SK-N-SH (cell line): ENCODE results near the gene LAMA4. TPM values are rescaled to one million over a fixed set of nuclear protein-coding genes. Genes with fewer than 3 reads are reported as not detected.

ENCODE experiments used
- CTCF ChIA-PET: fragments of 300-600, 350-600 bp; formaldehyde crosslinking; extraction: SDS; loops from one replicate; lab custom pipeline; 2021; lab: Yijun Ruan, JAX
- POLR2A ChIA-PET: fragments of 350-600 bp; sonication (Branson Sonifier 250); formaldehyde crosslinking; extraction: SDS; loops from one replicate; lab custom pipeline; 2020; ENCODE audit warnings: antibody characterized with exemption, inconsistent platforms; lab: Yijun Ruan, JAX
- DNase-seq: peaks from one replicate; pipeline ENCODE4 v3.0.0; 2012
- H2AFZ ChIP-seq: fragments of 200-600 bp; sonication (generic); 2 replicates; pipeline ENCODE4 v1.8.1; 2016; ENCODE audit warnings: antibody characterized with exemption, mild to moderate bottlenecking, low read depth
- H3F3A ChIP-seq: fragments of 200-600 bp; sonication (generic); replicated peaks from 2 replicates; pipeline ENCODE3; 2016; ENCODE audit warnings: antibody characterized with exemption, mild to moderate bottlenecking; ENCODE audit not compliant: insufficient read depth
- H3K27ac ChIP-seq, 2 experiments: fragments of 200-500 bp in 1 of 2; fragments of 200-600 bp in 1 of 2; sonication (Bioruptor generic) in 1 of 2; sonication (generic), shearing (Covaris generic) in 1 of 2; 2 replicates each; pipeline versions ENCODE4 v1.5.1 to v1.6.1; 2014 to 2016; ENCODE audit warnings: low read depth in 2 of 2, inconsistent platforms in 1 of 2, low read length in 1 of 2, mild to moderate bottlenecking in 1 of 2, mixed read lengths in 1 of 2
- H3K27me3 ChIP-seq: fragments of 200-600 bp; sonication (generic), shearing (Covaris generic); 2 replicates; pipeline ENCODE4 v1.6.1; 2016; ENCODE audit warnings: mixed run types; ENCODE audit not compliant: insufficient read depth
- H3K36me3 ChIP-seq, 2 experiments: fragments of 200-500 bp in 1 of 2; fragments of 200-600 bp in 1 of 2; sonication (Bioruptor generic) in 1 of 2; sonication (generic) in 1 of 2; replicated peaks in 1 of 2; 2 replicates each; pipeline versions ENCODE3 to v1.5.1; 2014 to 2016; ENCODE audit warnings: low read length in 1 of 2, mild to moderate bottlenecking in 1 of 2; ENCODE audit not compliant: insufficient read depth in 2 of 2, control insufficient read depth in 1 of 2
- H3K4me1 ChIP-seq, 2 experiments: fragments of 200-500 bp in 1 of 2; fragments of 200-600 bp in 1 of 2; sonication (Bioruptor generic) in 1 of 2; sonication (generic), shearing (Covaris generic) in 1 of 2; 2 replicates each; pipeline versions ENCODE4 v1.5.1 to v1.6.1; 2014 to 2016; ENCODE audit warnings: low read depth in 1 of 2, low read length in 1 of 2, mixed run types in 1 of 2; ENCODE audit not compliant: insufficient read depth in 2 of 2, control insufficient read depth in 1 of 2
- H3K4me2 ChIP-seq: fragments of 200-600 bp; sonication (generic), shearing (Covaris generic); 2 replicates; pipeline ENCODE4 v1.6.1; 2017; ENCODE audit warnings: mixed run types
- H3K4me3 ChIP-seq, 2 experiments: fragments of 200-500 bp in 1 of 2; fragments of 200-600 bp in 1 of 2; sonication (Bioruptor generic) in 1 of 2; sonication (generic), shearing (Covaris generic) in 1 of 2; 2 replicates each; pipeline versions ENCODE4 v1.5.1 to v1.8.1; 2014 to 2016; ENCODE audit warnings: low read depth in 2 of 2, inconsistent platforms in 1 of 2, low read length in 1 of 2, mild to moderate bottlenecking in 1 of 2, mixed read lengths in 1 of 2, moderate library complexity in 1 of 2
- H3K79me2 ChIP-seq: fragments of 200-600 bp; sonication (generic); 2 replicates; pipeline ENCODE4 v1.8.1; 2017; ENCODE audit warnings: mild to moderate bottlenecking; ENCODE audit not compliant: insufficient read depth
- H3K9ac ChIP-seq: fragments of 200-600 bp; sonication (generic); 2 replicates; pipeline ENCODE4 v1.6.1; 2017; ENCODE audit warnings: mixed run types
- H3K9me2 ChIP-seq: fragments of 200-600 bp; sonication (generic); 2 replicates; pipeline ENCODE4 v1.6.1; 2017; ENCODE audit warnings: mixed run types
- H3K9me3 ChIP-seq: fragments of 200-600 bp; sonication (generic); 2 replicates; pipeline ENCODE4 v1.6.1; 2017; ENCODE audit warnings: mixed run types, mild to moderate bottlenecking, moderate library complexity
- H4K20me1 ChIP-seq: fragments of 200-600 bp; sonication (generic); 2 replicates; pipeline ENCODE4 v1.6.1; 2017; ENCODE audit warnings: mild to moderate bottlenecking, mixed run types; ENCODE audit not compliant: insufficient read depth
- EZH2phosphoT487 ChIP-seq: fragments of 200-600 bp; sonication (generic); IDR thresholded peaks from 2 replicates; pipeline ENCODE4 v1.6.1; 2017; ENCODE audit warnings: low read depth, mixed run types, mild to moderate bottlenecking, antibody characterized with exemption, moderate library complexity, borderline replicate concordance
- FOXJ3 ChIP-seq: sonication (generic); formaldehyde crosslinking; IDR thresholded peaks from 2 replicates; pipeline ENCODE4 v1.5.1; 2020; ENCODE audit warnings: mild to moderate bottlenecking, missing genetic modification reagents
- GABPA ChIP-seq: IDR thresholded peaks from 2 replicates; pipeline ENCODE4 v1.4.0; 2012; ENCODE audit warnings: low read depth, mild to moderate bottlenecking
- GATA2 ChIP-seq: sonication (generic); formaldehyde crosslinking; IDR thresholded peaks from 2 replicates; pipeline ENCODE4 v1.5.0; 2020; ENCODE audit warnings: mild to moderate bottlenecking, missing genetic modification reagents
- MEF2A ChIP-seq: IDR thresholded peaks from 2 replicates; pipeline ENCODE4 v1.4.0; 2012; ENCODE audit warnings: low read depth, borderline replicate concordance
- MXI1 ChIP-seq: IDR thresholded peaks from 2 replicates; pipeline ENCODE4 v1.6.1; 2012; ENCODE audit warnings: mild to moderate bottlenecking, low read depth, low read length, improper control_type of control experiment
- NFIC ChIP-seq: IDR thresholded peaks from 2 replicates; pipeline ENCODE4 v1.4.0; 2012; ENCODE audit warnings: borderline replicate concordance
- RCOR1 ChIP-seq: fragments of 150-350 bp; IDR thresholded peaks from 2 replicates; pipeline ENCODE4 v1.6.1; 2017; ENCODE audit warnings: antibody characterized with exemption, low read length
- RXRA ChIP-seq: IDR thresholded peaks from 2 replicates; pipeline ENCODE4 v1.4.0; 2012; ENCODE audit warnings: low read depth, mild to moderate bottlenecking, borderline replicate concordance
- TEAD4 ChIP-seq: IDR thresholded peaks from 2 replicates; pipeline ENCODE4 v1.4.0; 2012; ENCODE audit warnings: mild to moderate bottlenecking, borderline replicate concordance; ENCODE audit not compliant: insufficient read depth
- USF1 ChIP-seq: IDR thresholded peaks from 2 replicates; pipeline ENCODE4 v1.4.0; 2012; ENCODE audit warnings: low read depth, borderline replicate concordance
- USF2 ChIP-seq: fragments of 150-350 bp; IDR thresholded peaks from 2 replicates; pipeline ENCODE4 v1.6.1; 2017; ENCODE audit warnings: antibody characterized with exemption, low read length, low read depth, borderline replicate concordance
- WGBS: methylation state at CpG from one replicate; pipeline ENCODE4 v1.1.6; 2017; ENCODE audit warnings: low lambda C conversion rate; 5-methylcytosine and 5-hydroxymethylcytosine counted together
- polyA plus RNA-seq, 3 experiments: library from polyadenylated mRNA; depleted of rRNA; stranded (reverse); fragments of >200 nt; gene quantifications; 2 replicates each; pipeline ENCODE4 v1.2.3, GENCODE V29; 2012

The LAMA4 gene
- polyA plus RNA-seq, 1 of the 3 experiments (the other 2 are of a cell fraction) = 9.4 TPM

GRCh38 chr6:112176175-112176574, 78.2 kb downstream of the LAMA4 start:
- Histone ChIP-seq H3K4me3 (no peak overlapping the region), H3K4me2 (no peak overlapping the region), H3K27ac (no peak overlapping the region), H3K9me3 (no peaks in the 10 kb centered on the region), H2AFZ (no peak overlapping the region), H3K27me3 (no peaks in the 10 kb centered on the region), H3K9me2 (no peaks in the 10 kb centered on the region), H3K36me3 (peaks cover 0 to 16% of the 10 kb centered on the region in 2 experiments), H3F3A (no peaks in the 10 kb centered on the region)
- CTCF ChIA-PET = interaction anchor here (1.1 to 2.1 kb wide), 2 partner anchors 13 to 135 kb away, joined by 4 to 15 read pairs; no protein-coding TSS in a partner anchor
- no peak for DNase-seq
- WGBS = 76% methylated on average over 4 of the region's 4 CpGs
- POLR2A ChIA-PET = no interaction called here
- no peak for TF ChIP-seq RXRA
- no peak for TF ChIP-seq GATA2 (CRISPR knock-in tag)
- no peak for TF ChIP-seq EZH2phosphoT487
- TF ChIP-seq NFIC = no peak
- TF ChIP-seq USF2 = no peak
- no peak for TF ChIP-seq GABPA
- TF ChIP-seq TEAD4 = no peak
- TF ChIP-seq FOXJ3 (CRISPR knock-in tag) = no peak
- TF ChIP-seq RCOR1 = no peak
- no peak for TF ChIP-seq MEF2A
- TF ChIP-seq, all 33 proteins: peak for 0
- H3K4me1 ChIP-seq = no peaks in the 10 kb centered on the region; a peak in 1 of 4 replicates
- no peaks in the 10 kb centered on the region for H3K79me2 ChIP-seq
- no peaks in the 10 kb centered on the region for H4K20me1 ChIP-seq
- H3K9ac ChIP-seq = no peak overlapping the region

GRCh38 chr6:112173221-112173804, 81.1 kb downstream of the LAMA4 start:
- Histone ChIP-seq H4K20me1 (no peaks in the 10 kb centered on the region), H2AFZ (no peak overlapping the region), H3K36me3 (peaks cover 0 to 18% of the 10 kb centered on the region in 2 experiments), H3K79me2 (no peaks in the 10 kb centered on the region), H3K27ac (no peak overlapping the region), H3K4me1 (no peaks in the 10 kb centered on the region), H3K27me3 (no peaks in the 10 kb centered on the region), H3K9ac (no peak overlapping the region), H3K4me2 (no peak overlapping the region), H3K9me3 (no peaks in the 10 kb centered on the region), H3F3A (no peaks in the 10 kb centered on the region), H3K9me2 (no peaks in the 10 kb centered on the region), H3K4me3 (no peak overlapping the region)
- ChIA-PET POLR2A (interaction anchor here (0.6 kb wide), 1 partner anchor 100 kb away, joined by 3 read pairs; no protein-coding TSS in a partner anchor), CTCF (interaction anchor here (0.6 to 3.1 kb wide), 6 partner anchors 10 to 1762 kb away, joined by 3 to 24 read pairs (median 4); no protein-coding TSS in a partner anchor)
- WGBS = 64% methylated on average over 2 of the region's 2 CpGs
- DNase-seq = no peak
- TF ChIP-seq MXI1 (no peak), USF1 (no peak)
